BLaER1 (cell line): Measurements from ENCODE around the gene RNF13.

Experiments
- H3K27ac ChIP-seq: shearing (Covaris generic); formaldehyde crosslinking; 2 replicates; pipeline ENCODE4 v1.8.1; 2022
- H3K27me3 ChIP-seq: shearing (Covaris generic); formaldehyde crosslinking; 2 replicates; pipeline ENCODE4 v1.8.1; 2022
- H3K36me3 ChIP-seq: shearing (Covaris generic); formaldehyde crosslinking; 2 replicates; pipeline ENCODE4 v1.8.1; 2022
- H3K4me1 ChIP-seq: shearing (Covaris generic); formaldehyde crosslinking; 2 replicates; pipeline ENCODE4 v1.8.1; 2022
- H3K4me2 ChIP-seq: shearing (Covaris generic); formaldehyde crosslinking; 2 replicates; pipeline ENCODE4 v1.8.1; 2022
- H3K4me3 ChIP-seq: shearing (Covaris generic); formaldehyde crosslinking; 2 replicates; pipeline ENCODE4 v1.8.1; 2022
- H3K9ac ChIP-seq: shearing (Covaris generic); formaldehyde crosslinking; 2 replicates; pipeline ENCODE4 v1.8.1; 2022
- H3K9me3 ChIP-seq: shearing (Covaris generic); formaldehyde crosslinking; 2 replicates; pipeline ENCODE4 v1.8.1; 2022
- H4K20me1 ChIP-seq: shearing (Covaris generic); formaldehyde crosslinking; 2 replicates; pipeline ENCODE4 v1.8.1; 2022
- Cebpa-rat ChIP-seq: shearing (Covaris generic); IDR thresholded peaks from 2 replicates; pipeline ENCODE4 v1.8.1; 2022

RNF13 gene

DNA sequence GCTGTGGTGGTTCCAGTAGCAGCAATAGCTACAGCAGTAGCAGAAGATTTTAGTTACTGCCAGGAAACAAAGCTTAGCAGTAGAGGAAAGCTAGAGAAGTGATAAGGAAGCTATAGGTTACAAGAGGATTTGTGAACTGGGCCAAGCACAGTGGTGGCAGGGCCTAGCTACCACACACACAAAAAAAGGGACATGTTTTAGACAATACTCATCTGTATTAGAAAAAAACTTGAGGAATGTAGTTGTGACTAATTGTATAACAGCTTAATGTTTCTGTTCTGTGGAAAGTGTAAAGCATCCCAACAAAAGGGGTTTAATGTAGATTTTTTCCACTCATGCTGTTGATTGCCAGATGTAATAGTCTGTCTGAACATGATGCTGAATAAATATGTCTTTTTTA, 187.6 kb downstream of the RNF13 start:
- no peak for TF ChIP-seq Cebpa-rat
- Histone ChIP-seq H3K4me1 (no peaks in the 10 kb centered on the region), H3K4me2 (no peak overlapping the region)

GRCh38 chr3:150005243-150006112, 192.5 kb downstream of the RNF13 start:
- Histone ChIP-seq H3K27ac (no peak overlapping the region), H3K36me3 (no peaks in the 10 kb centered on the region), H3K4me3 (no peak overlapping the region), H3K27me3 (no peaks in the 10 kb centered on the region), H4K20me1 (no peaks in the 10 kb centered on the region), H3K9me3 (no peaks in the 10 kb centered on the region), H3K4me2 (no peak overlapping the region), H3K9ac (no peak overlapping the region), H3K4me1 (no peaks in the 10 kb centered on the region)
- no peak for TF ChIP-seq Cebpa-rat

More for the DNA sequence above, 187.6 kb downstream of the RNF13 start:
- Histone ChIP-seq H3K4me3 (no peak overlapping the region), H4K20me1 (no peaks in the 10 kb centered on the region), H3K27me3 (no peaks in the 10 kb centered on the region), H3K36me3 (no peaks in the 10 kb centered on the region), H3K27ac (no peak overlapping the region), H3K9ac (no peak overlapping the region), H3K9me3 (0 out of 2 replicates have a peak, but pooled peaks cover 6% of the 10 kb centered on the region)

DNA sequence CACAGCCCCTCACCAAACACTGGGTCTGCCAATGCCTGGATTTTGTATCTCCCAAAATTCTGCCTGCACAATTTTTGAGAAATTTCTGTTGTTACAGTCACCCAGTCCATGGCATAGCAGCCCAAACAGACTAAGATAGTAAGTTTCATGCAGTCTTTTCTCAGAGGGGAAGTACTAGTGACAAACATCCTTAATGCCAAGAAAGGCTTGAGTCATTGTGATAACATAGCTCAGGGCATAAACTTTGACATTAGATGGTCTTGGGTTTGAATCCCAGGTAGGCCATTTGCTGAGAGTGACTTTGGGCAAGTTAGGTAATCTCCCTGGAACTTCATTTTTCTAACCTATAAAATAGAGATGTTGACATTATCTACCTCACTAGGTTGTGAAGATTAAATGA, 193.8 kb downstream of the RNF13 start:
- Histone ChIP-seq H3K27me3 (no peaks in the 10 kb centered on the region), H3K4me1 (no peaks in the 10 kb centered on the region), H4K20me1 (no peaks in the 10 kb centered on the region), H3K27ac (no peak overlapping the region), H3K4me3 (no peak overlapping the region), H3K4me2 (no peak overlapping the region), H3K9ac (no peak overlapping the region), H3K9me3 (no peaks in the 10 kb centered on the region), H3K36me3 (no peaks in the 10 kb centered on the region)
- TF ChIP-seq Cebpa-rat: no peak
